Stimulated activated CD8-positive, alpha-beta memory T cell treated with anti-CD3 and anti-CD28 coated beads, Interleukin-12 subunit alpha, Interleukin-12 subunit beta, amount 100 ng/mL, for 4 hours (primary cell): ENCODE results near the gene TUBA1B.

Experiments
- DNase-seq: peaks from one replicate; pipeline ENCODE4 v3.0.0-alpha.2; 2020; ENCODE audit warnings: low read depth

The TUBA1B gene

DNA sequence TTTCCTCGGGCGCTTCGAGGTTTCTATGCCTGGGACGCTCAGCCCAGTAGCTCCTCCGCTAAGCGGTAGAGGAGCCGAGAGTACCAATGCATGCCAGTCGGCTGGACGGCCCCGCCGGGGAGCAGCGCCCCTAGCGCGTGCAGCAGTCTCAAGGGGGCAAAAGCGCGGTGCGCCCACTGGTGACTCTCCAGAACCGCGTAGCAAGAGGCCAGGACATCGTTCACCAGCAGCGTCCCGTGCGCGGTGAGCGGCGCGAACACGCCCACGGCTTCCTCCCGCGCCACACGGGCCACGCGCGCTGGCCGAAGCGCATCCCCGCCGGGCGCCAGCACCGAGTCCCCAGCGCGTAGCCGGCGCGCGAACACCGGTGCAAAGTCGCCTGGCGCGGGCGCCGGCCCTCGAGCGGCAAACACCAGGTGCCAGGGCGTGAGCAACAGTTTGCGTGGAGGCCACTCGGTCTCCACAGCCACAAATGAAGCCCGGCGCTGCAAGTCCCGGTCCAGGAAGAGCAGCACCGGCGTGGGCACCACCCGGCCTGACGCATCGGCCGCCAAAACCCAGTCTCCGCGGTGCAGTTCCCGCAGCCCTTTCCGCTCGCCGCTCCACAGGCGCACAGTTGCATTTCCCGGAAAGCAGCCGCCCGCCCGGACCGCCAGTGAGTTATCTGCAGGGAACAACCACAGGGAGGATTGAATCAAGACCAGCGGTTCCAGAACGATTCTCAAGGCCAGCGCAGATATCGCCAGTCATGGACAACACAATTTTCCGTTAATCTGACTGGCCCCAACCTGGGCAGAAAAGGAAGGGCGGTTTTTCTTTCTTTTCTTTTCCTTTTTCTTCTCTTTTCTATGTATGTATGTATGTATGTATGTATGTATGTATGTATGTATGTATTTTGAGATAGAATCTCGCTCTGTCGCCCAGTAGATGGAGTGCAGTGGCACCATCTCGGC lies 41.1 kb downstream of the TUBA1B start:
- DNase-seq = peak; percentile 19

DNA sequence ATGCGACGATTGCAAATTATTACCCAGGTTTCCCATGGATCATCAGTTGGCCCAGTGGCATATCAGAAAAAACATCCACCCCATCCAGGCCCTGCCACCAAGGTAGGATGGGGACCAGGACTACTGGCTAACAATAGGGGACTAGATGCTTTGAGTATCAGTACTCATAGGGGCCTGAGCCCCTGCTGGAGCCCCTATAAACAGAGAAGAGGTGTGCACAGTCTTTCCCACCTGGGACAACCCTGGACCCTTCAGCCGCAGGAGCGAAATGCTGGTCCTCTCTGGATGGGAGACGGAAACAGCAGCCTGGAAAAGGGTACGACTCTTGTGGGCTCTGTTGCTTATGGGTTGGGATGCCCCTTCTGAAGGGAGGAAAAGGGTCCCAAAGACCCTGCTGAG lies 42.3 kb downstream of the TUBA1B start:
- no peak for DNase-seq

DNA sequence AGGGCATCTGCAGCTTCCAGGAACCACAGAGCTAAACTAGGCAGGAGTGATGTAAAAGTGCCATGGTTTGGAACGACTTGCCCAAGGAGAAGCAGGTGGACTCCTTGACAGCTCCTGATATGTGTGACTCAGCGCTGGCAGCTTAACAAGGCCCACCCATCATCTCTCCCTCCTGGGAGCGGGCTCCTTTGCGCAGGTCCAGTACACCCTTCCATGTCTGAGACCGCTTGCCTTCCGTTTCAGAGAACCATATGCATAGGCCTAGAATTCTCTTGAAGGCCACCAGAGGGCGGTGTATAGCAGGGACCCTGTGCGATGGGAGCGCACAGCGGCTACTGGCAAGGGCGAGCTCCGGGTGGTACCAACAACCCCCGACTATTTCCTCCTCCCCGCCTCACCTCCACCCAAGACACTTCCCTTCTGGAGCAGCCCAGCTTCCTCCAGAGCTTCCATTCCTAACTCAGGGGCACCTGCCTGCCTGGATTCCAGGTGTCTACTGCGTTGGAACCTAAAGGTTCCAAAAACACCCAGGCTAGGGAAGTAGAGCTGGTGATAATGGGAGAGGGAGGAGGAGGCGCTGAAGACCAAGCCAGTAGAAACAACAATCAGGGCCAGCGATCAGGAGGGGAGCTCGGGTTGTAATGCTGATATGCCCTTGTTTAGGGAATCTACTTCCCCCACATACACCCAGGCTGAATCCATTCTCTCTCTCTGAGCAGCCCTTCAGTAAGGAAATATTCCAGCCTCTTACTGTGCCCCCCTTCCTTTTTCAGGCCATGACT lies 42.9 kb downstream of the TUBA1B start:
- peak; percentile 42 for DNase-seq

DNA sequence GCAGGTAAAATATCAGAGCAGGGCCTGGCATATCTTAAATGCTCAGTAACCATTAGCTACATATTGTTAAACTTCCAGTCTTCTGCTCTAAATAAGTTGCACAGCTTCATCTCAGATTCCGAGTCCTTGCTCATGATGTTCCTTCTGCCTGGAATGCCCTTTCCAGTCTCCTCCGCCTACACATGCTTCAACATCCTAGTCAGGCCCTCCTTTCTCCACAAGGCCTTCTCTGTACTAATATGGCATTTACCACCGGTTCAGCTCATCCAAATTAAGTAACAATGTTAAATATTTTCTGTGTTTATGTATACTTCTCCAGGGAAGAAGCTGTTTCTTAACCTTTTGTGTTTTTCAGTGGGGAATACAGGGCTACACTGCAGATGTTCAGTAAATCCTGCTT lies 45.1 kb downstream of the TUBA1B start:
- no peak for DNase-seq

DNA sequence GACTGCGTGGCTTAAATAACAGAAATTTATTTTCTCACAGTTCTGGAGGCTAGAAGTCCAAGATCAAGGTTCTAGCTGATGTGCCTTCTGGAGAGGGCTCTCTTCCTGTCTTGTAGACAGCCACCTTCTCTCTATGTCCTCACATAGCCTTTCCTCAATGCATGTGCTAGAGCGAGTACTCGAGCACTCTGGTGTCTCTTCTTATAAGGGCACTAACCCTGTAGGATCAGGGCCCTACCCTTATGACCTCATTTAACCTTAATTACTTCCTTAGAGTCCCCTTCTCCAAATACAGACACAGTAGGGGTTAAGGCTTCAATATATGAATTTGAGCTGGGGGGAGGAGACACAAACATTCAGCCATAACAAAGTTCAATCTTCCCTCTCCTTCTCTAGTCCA lies 46.8 kb downstream of the TUBA1B start:
- no peak for DNase-seq

DNA sequence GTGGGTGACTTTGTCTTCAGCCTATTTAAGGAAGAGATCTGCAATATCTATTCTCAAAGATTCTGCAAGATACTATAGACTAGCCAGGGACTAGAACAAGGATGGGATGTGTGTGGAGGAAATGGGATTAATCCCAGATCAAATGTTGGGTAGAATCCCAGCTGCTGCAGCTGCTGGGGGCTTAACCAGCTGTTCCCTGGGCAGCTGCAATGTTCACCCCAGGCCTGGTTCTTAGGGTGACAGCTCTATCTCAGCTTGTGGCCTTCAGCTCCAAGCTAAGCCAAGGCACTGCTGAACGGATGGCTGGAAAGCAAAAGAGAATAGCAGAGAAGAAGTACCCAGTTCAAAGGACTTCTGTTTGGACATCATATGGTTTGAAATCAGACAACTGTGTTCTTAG lies 51.4 kb downstream of the TUBA1B start:
- no peak for DNase-seq
